Neuronal stem cell (in vitro differentiated cells): ENCODE measurements around the gene SLC36A4.
"Not testable (repeated sequence)": the region's sequence is repeated elsewhere in the genome, so short reads cannot be mapped to it uniquely, and the experiment has no call there.

ENCODE experiments used
- DNase-seq: peaks from one replicate; pipeline ENCODE4 v3.0.0-alpha.2; 2013; ENCODE audit warnings: low spot score
- H2AFZ ChIP-seq: one replicate; pipeline ENCODE4 v1.6.1; 2013; ENCODE audit warnings: mild to moderate bottlenecking, low read length, inconsistent platforms
- H2AK5ac ChIP-seq: 2 replicates; pipeline ENCODE4 v1.6.1; 2013; ENCODE audit warnings: low read depth, mild to moderate bottlenecking, inconsistent platforms, low read length, moderate library complexity, mixed read lengths
- H2BK120ac ChIP-seq: 2 replicates; pipeline ENCODE4 v1.6.1; 2013; ENCODE audit warnings: low read depth, mild to moderate bottlenecking, inconsistent platforms, low read length, moderate library complexity, mixed read lengths
- H2BK12ac ChIP-seq: one replicate; pipeline ENCODE4 v1.6.1; 2013; ENCODE audit warnings: low read length, inconsistent platforms
- H2BK15ac ChIP-seq: 2 replicates; pipeline ENCODE4 v1.6.1; 2013; ENCODE audit warnings: mild to moderate bottlenecking, low read length, inconsistent platforms, mixed read lengths
- H2BK5ac ChIP-seq: one replicate; pipeline ENCODE4 v1.6.1; 2013; ENCODE audit warnings: inconsistent platforms, mild to moderate bottlenecking, low read length, moderate library complexity
- H3K14ac ChIP-seq: one replicate; pipeline ENCODE4 v1.6.1; 2013; ENCODE audit warnings: low read length, inconsistent platforms
- H3K18ac ChIP-seq: 2 replicates; pipeline ENCODE4 v1.6.1; 2013; ENCODE audit warnings: low read length, inconsistent platforms
- H3K23ac ChIP-seq: 2 replicates; pipeline ENCODE4 v1.6.1; 2013; ENCODE audit warnings: low read depth, mild to moderate bottlenecking, mixed read lengths, low read length, inconsistent platforms; ENCODE audit not compliant: poor library complexity
- H3K27ac ChIP-seq: replicated peaks from 3 replicates; pipeline ENCODE4 v1.5.1; 2013; ENCODE audit warnings: low read length, inconsistent platforms
- H3K27me3 ChIP-seq, 3 experiments: 2 replicates each; pipeline ENCODE4 v1.6.1; 2013; ENCODE audit warnings: low read length in 3 of 3, mild to moderate bottlenecking in 2 of 3, inconsistent platforms in 1 of 3, low read depth in 1 of 3, mixed read lengths in 1 of 3, moderate library complexity in 1 of 3; ENCODE audit not compliant: control insufficient read depth in 3 of 3, insufficient read depth in 3 of 3
- H3K36me3 ChIP-seq, 2 donors: replicated peaks in 1 of 2; 2 replicates each; pipeline ENCODE4 v1.6.1; 2013; ENCODE audit warnings: low read length in 2 of 2; ENCODE audit not compliant: control insufficient read depth in 2 of 2, insufficient read depth in 2 of 2
- H3K4ac ChIP-seq: 2 replicates; pipeline ENCODE4 v1.6.1; 2013; ENCODE audit warnings: inconsistent platforms, mild to moderate bottlenecking, low read length, moderate library complexity
- H3K4me1 ChIP-seq, 2 donors: 1 replicate in 1 of 2; 2 replicates in 1 of 2; pipeline ENCODE4 v1.6.1; 2013; ENCODE audit warnings: low read length in 2 of 2, low read depth in 1 of 2; ENCODE audit not compliant: control insufficient read depth in 2 of 2, insufficient read depth in 1 of 2
- H3K4me2 ChIP-seq: one replicate; pipeline ENCODE4 v1.6.1; 2013; ENCODE audit warnings: mild to moderate bottlenecking, low read length, inconsistent platforms; ENCODE audit not compliant: insufficient read depth, poor library complexity, severe bottlenecking
- H3K4me3 ChIP-seq, 2 donors: 2 replicates each; pipeline ENCODE4 v1.5.1; 2013; ENCODE audit warnings: low read length in 2 of 2, mild to moderate bottlenecking in 2 of 2, inconsistent platforms in 1 of 2, moderate library complexity in 1 of 2
- H3K79me1 ChIP-seq: one replicate; pipeline ENCODE4 v1.6.1; 2013; ENCODE audit warnings: low read depth, mild to moderate bottlenecking, inconsistent platforms, low read length, moderate library complexity
- H3K9ac ChIP-seq: one replicate; pipeline ENCODE4 v1.6.1; 2013; ENCODE audit warnings: mild to moderate bottlenecking, low read depth, low read length, inconsistent platforms; ENCODE audit not compliant: poor library complexity
- H3K9me3 ChIP-seq, 2 donors: replicated peaks in 1 of 2; 2 replicates each; pipeline versions ENCODE3 to v1.6.1; 2013; ENCODE audit warnings: low read length in 2 of 2, mild to moderate bottlenecking in 2 of 2, inconsistent platforms in 1 of 2, low read depth in 1 of 2, mixed read lengths in 1 of 2, moderate library complexity in 1 of 2; ENCODE audit not compliant: control insufficient read depth in 2 of 2, insufficient read depth in 1 of 2
- H4K8ac ChIP-seq: one replicate; pipeline ENCODE4 v1.6.1; 2013; ENCODE audit warnings: low read depth, mild to moderate bottlenecking, inconsistent platforms, low read length, moderate library complexity
- H4K91ac ChIP-seq: one replicate; pipeline ENCODE4 v1.6.1; 2013; ENCODE audit warnings: low read length, low read depth, mild to moderate bottlenecking, inconsistent platforms; ENCODE audit not compliant: poor library complexity
- WGBS, 2 donors: extraction: QIAGEN DNeasy Blood & Tissue Kit; methylation state at CpG; one replicate each; pipeline ENCODE4 v1.1.7; 2013; ENCODE audit warnings: missing lambda C conversion rate in 2 of 2, mixed read lengths in 1 of 2; ENCODE audit not compliant: insufficient read length in 2 of 2, insufficient replicate concordance in 1 of 2; ENCODE audit errors: extremely low coverage in 2 of 2; 5-methylcytosine and 5-hydroxymethylcytosine counted together

The SLC36A4 gene

GRCh38 chr11:93113824-93114223 lies 84.0 kb downstream of the SLC36A4 start:
- no peak overlapping the region for H3K23ac ChIP-seq
- no peak overlapping the region for H3K4ac ChIP-seq
- no peaks in the 10 kb centered on the region for H3K27me3 ChIP-seq
- peaks cover 16 to 23% of the 10 kb centered on the region in 2 donors for H3K4me1 ChIP-seq
- no peak overlapping the region for H2BK120ac ChIP-seq
- WGBS, 2 donors: no CpG with 5 or more reads among the region's 3 CpGs
- H4K8ac ChIP-seq: no peak overlapping the region
- H2AK5ac ChIP-seq: no peak overlapping the region
- H2AFZ ChIP-seq: peak overlapping the region; percentile 54
- H3K18ac ChIP-seq: no peak overlapping the region
- no peak overlapping the region for H3K4me3 ChIP-seq
- H2BK15ac ChIP-seq: no peak overlapping the region
- no peak overlapping the region for H3K9ac ChIP-seq
- no peak overlapping the region for H3K4me2 ChIP-seq
- H4K91ac ChIP-seq: no peak overlapping the region
- peaks cover 2 to 7% of the 10 kb centered on the region in 2 donors for H3K9me3 ChIP-seq
- H2BK5ac ChIP-seq: no peak overlapping the region
- no peak for DNase-seq
- no peaks in the 10 kb centered on the region for H3K79me1 ChIP-seq
- H3K27ac ChIP-seq: no peak overlapping the region
- H2BK12ac ChIP-seq: no peak overlapping the region
- H3K36me3 ChIP-seq: no peaks in the 10 kb centered on the region
- no peak overlapping the region for H3K14ac ChIP-seq

- not testable (repeated sequence) for H2AK5ac ChIP-seq, H2BK15ac ChIP-seq, H2BK12ac ChIP-seq, H2BK120ac ChIP-seq, H3K79me1 ChIP-seq, H3K9me3 ChIP-seq, H3K4me3 ChIP-seq, H3K23ac ChIP-seq, H3K18ac ChIP-seq, DNase-seq, H2BK5ac ChIP-seq, H2AFZ ChIP-seq, H3K27ac ChIP-seq, H3K14ac ChIP-seq, H4K8ac ChIP-seq, H3K9ac ChIP-seq, H3K4ac ChIP-seq, H3K4me2 ChIP-seq, H3K36me3 ChIP-seq, H4K91ac ChIP-seq, H3K27me3 ChIP-seq
- H3K4me1 ChIP-seq: peaks cover 8 to 11% of the 10 kb centered on the region in 2 donors
These were observed 86.6 kb downstream of the SLC36A4 start for GRCh38 chr11:93111147-93111546.

- Histone ChIP-seq H3K9me3 (peaks cover 2 to 10% of the 10 kb centered on the region in 2 donors), H3K9ac (no peak overlapping the region), H3K79me1 (no peaks in the 10 kb centered on the region), H3K18ac (peak overlapping the region; percentile 49), H3K27ac (no peak overlapping the region), H2BK15ac (no peak overlapping the region), H2BK120ac (no peak overlapping the region), H2BK12ac (no peak overlapping the region), H3K36me3 (no peaks in the 10 kb centered on the region), H3K23ac (no peak overlapping the region), H4K91ac (no peak overlapping the region), H4K8ac (no peak overlapping the region), H2AK5ac (no peak overlapping the region), H2BK5ac (no peak overlapping the region), H3K14ac (no peak overlapping the region), H3K4me2 (no peak overlapping the region), H3K4ac (peak overlapping the region; percentile 4), H3K4me1 (peaks cover 0 to 9% of the 10 kb centered on the region in 2 donors), H3K27me3 (no peaks in the 10 kb centered on the region), H3K4me3 (no peak overlapping the region), H2AFZ (peak overlapping the region; percentile 33)
- DNase-seq: no peak
- no CpG with 5 or more reads among the region's 2 CpGs for WGBS, 2 donors
These were observed 97.6 kb downstream of the SLC36A4 start for GRCh38 chr11:93100211-93100610.

GRCh38 chr11:93099806-93100205 lies 98.0 kb downstream of the SLC36A4 start:
- Histone ChIP-seq H2BK120ac (no peak overlapping the region), H2AK5ac (no peak overlapping the region), H2BK5ac (no peak overlapping the region), H3K4ac (no peak overlapping the region), H3K36me3 (no peaks in the 10 kb centered on the region), H3K4me1 (peaks cover 0 to 9% of the 10 kb centered on the region in 2 donors), H4K8ac (no peak overlapping the region), H4K91ac (no peak overlapping the region), H2BK12ac (no peak overlapping the region), H3K4me2 (no peak overlapping the region), H3K9ac (no peak overlapping the region), H2AFZ (peak overlapping the region; percentile 33), H3K9me3 (peaks cover 2 to 14% of the 10 kb centered on the region in 2 donors), H3K18ac (no peak overlapping the region), H3K23ac (no peak overlapping the region), H3K4me3 (no peak overlapping the region), H3K27me3 (no peaks in the 10 kb centered on the region), H3K27ac (no peak overlapping the region), H3K79me1 (no peaks in the 10 kb centered on the region), H3K14ac (no peak overlapping the region), H2BK15ac (no peak overlapping the region)
- WGBS, 2 donors: no CpG with 5 or more reads among the region's 2 CpGs
- DNase-seq: no peak
